Umbilical cord (tissue), 2 donors: Measurements from ENCODE around the gene LOXL1. TPM values are rescaled to one million over a fixed set of nuclear protein-coding genes. Genes with fewer than 3 reads are reported as not detected.
A peak's percentile ranks its signal among the peaks of the same experiment; 100 is the strongest.

Experiments used
- DNase-seq: peaks from one replicate; pipeline ENCODE4 v3.0.0-alpha.2; 2015; ENCODE audit warnings: low spot score
- total RNA-seq: library from RNA; depleted of rRNA; stranded (reverse); fragments of >200 nt; gene quantifications from one replicate; pipeline ENCODE4 v1.2.3, GENCODE V29; 2014; ENCODE audit warnings: low replicate concordance; ENCODE audit not compliant: insufficient read depth

Gene LOXL1
- total RNA-seq, 1 donor from 2014 or later: 212 TPM

- DNase-seq: peak; percentile 34
These were observed 26.8 kb upstream of the LOXL1 start for GRCh38 chr15:73899197-73900094.

GRCh38 chr15:73900095-73900712, 26.1 kb upstream of the LOXL1 start:
- DNase-seq: no peak

GRCh38 chr15:73901126-73901810, 25.0 kb upstream of the LOXL1 start:
- DNase-seq: no peak

- DNase-seq: no peak
These were observed 23.9 kb upstream of the LOXL1 start for GRCh38 chr15:73902121-73903020.

GRCh38 chr15:73904026-73904815, 22.0 kb upstream of the LOXL1 start:
- no peak for DNase-seq

- no peak for DNase-seq
These were observed 20.9 kb upstream of the LOXL1 start for GRCh38 chr15:73905225-73905827.

- no peak for DNase-seq
These were observed 19.8 kb upstream of the LOXL1 start for GRCh38 chr15:73906346-73907034.

- DNase-seq: no peak
These were observed 19.2 kb upstream of the LOXL1 start for GRCh38 chr15:73907035-73907408.

- DNase-seq: peak; percentile 76
These were observed 18.0 kb upstream of the LOXL1 start for GRCh38 chr15:73908030-73908821.

GRCh38 chr15:73908822-73909122, 17.5 kb upstream of the LOXL1 start:
- no peak for DNase-seq

- no peak for DNase-seq
These were observed 16.6 kb upstream of the LOXL1 start for GRCh38 chr15:73909651-73910050.

- no peak for DNase-seq
These were observed 15.5 kb upstream of the LOXL1 start for GRCh38 chr15:73910522-73911303.

GRCh38 chr15:73912030-73912596, 14.1 kb upstream of the LOXL1 start:
- no peak for DNase-seq

GRCh38 chr15:73914145-73914544, 12.1 kb upstream of the LOXL1 start:
- no peak for DNase-seq

GRCh38 chr15:73915082-73915481, 11.2 kb upstream of the LOXL1 start:
- no peak for DNase-seq

GRCh38 chr15:73918784-73919183, 7.5 kb upstream of the LOXL1 start:
- DNase-seq: no peak

GRCh38 chr15:73919706-73920105, 6.6 kb upstream of the LOXL1 start:
- DNase-seq: no peak
